Smooth muscle cell (in vitro differentiated cells): ENCODE data around the gene BTRC. TPM values are rescaled to one million over a fixed set of nuclear protein-coding genes. Genes with fewer than 3 reads are reported as not detected.

ENCODE experiments used
- DNase-seq: peaks from one replicate; lab custom pipeline; 2025; ENCODE audit not compliant: unreplicated experiment; lab: John Stamatoyannopoulos, UW
- H2AFZ ChIP-seq: fragments of 200-600 bp; sonication (generic); 2 replicates; pipeline ENCODE4 v1.6.0; 2016; ENCODE audit warnings: antibody characterized with exemption, low read depth, mild to moderate bottlenecking
- H3F3A ChIP-seq: fragments of 200-600 bp; sonication (generic); 2 replicates; pipeline ENCODE4 v1.6.0; 2017; ENCODE audit warnings: antibody characterized with exemption, low read depth
- H3K27ac ChIP-seq: fragments of 200-600 bp; sonication (generic); 2 replicates; pipeline ENCODE4 v1.5.1; 2016; ENCODE audit warnings: low read depth, mild to moderate bottlenecking
- H3K27me3 ChIP-seq: fragments of 200-600 bp; sonication (generic); 2 replicates; pipeline ENCODE4 v1.6.1; 2016; ENCODE audit warnings: low read depth, mild to moderate bottlenecking
- H3K36me3 ChIP-seq: fragments of 200-600 bp; sonication (generic); 2 replicates; pipeline ENCODE4 v1.5.1; 2016; ENCODE audit warnings: low read depth
- H3K4me1 ChIP-seq: fragments of 200-600 bp; sonication (generic); 2 replicates; pipeline ENCODE4 v1.5.1; 2016; ENCODE audit warnings: low read depth
- H3K4me2 ChIP-seq: fragments of 200-600 bp; sonication (generic); 2 replicates; pipeline ENCODE4 v1.6.0; 2016; ENCODE audit warnings: mild to moderate bottlenecking
- H3K4me3 ChIP-seq: fragments of 200-600 bp; sonication (generic); 2 replicates; pipeline ENCODE4 v1.5.1; 2016; ENCODE audit warnings: mild to moderate bottlenecking
- H3K79me2 ChIP-seq: fragments of 200-600 bp; sonication (generic); 2 replicates; pipeline ENCODE4 v1.6.0; 2016; ENCODE audit warnings: low read depth, mild to moderate bottlenecking
- H3K9ac ChIP-seq: fragments of 200-600 bp; sonication (generic); 2 replicates; pipeline ENCODE4 v1.6.0; 2016; ENCODE audit warnings: low read depth
- H3K9me3 ChIP-seq: fragments of 200-600 bp; sonication (generic); replicated peaks from 2 replicates; pipeline ENCODE4 v1.5.1; 2016; ENCODE audit warnings: low read depth
- H4K20me1 ChIP-seq: fragments of 200-600 bp; sonication (generic); 2 replicates; pipeline ENCODE4 v1.6.0; 2016; ENCODE audit warnings: low read depth
- CTCF ChIP-seq: fragments of 200-600 bp; sonication (generic); IDR thresholded peaks from 2 replicates; pipeline ENCODE4 v1.5.1; 2017; ENCODE audit warnings: borderline replicate concordance, mild to moderate bottlenecking, antibody characterized with exemption; ENCODE audit not compliant: insufficient read depth, poor library complexity, severe bottlenecking
- WGBS: methylation state at CpG from one replicate; pipeline ENCODE4 v1.1.7; 2016; ENCODE audit warnings: low lambda C conversion rate; 5-methylcytosine and 5-hydroxymethylcytosine counted together
- polyA plus RNA-seq: library from polyadenylated mRNA; unstranded; fragments of >200 nt; fragmentation: Nextera tagmentation; extraction: Ambion mirVana; gene quantifications from 2 replicates; pipeline ENCODE4 v1.2.1, GENCODE V29; 2016
- total RNA-seq: library from RNA; depleted of rRNA; stranded (reverse); fragments of >200 nt; gene quantifications from 2 replicates; pipeline ENCODE4 v1.2.3, GENCODE V29; 2014

Gene BTRC
- total and polyA plus RNA-seq, 2 experiments from 2014 or later, result 9.6 to 16.8 TPM

- TF ChIP-seq CTCF, result no peak
- no peaks in the 10 kb centered on the region for H3K79me2 ChIP-seq
- no peaks in the 10 kb centered on the region for H3K36me3 ChIP-seq
- peaks cover 7% of the 10 kb centered on the region for H3K4me1 ChIP-seq
- no peak overlapping the region for H2AFZ ChIP-seq
- no peak overlapping the region for H3K27ac ChIP-seq
- no peak overlapping the region for H3K4me2 ChIP-seq
- no peak overlapping the region for H3K4me3 ChIP-seq
- DNase-seq, result no peak
- no peaks in the 10 kb centered on the region for H3F3A ChIP-seq
- H3K27me3 ChIP-seq, result no peaks in the 10 kb centered on the region
- WGBS, result 95% methylated on average over 13 of the region's 13 CpGs
- no peaks in the 10 kb centered on the region for H4K20me1 ChIP-seq
- no peaks in the 10 kb centered on the region for H3K9me3 ChIP-seq
- H3K9ac ChIP-seq, result no peak overlapping the region
Measured at GRCh38 chr10:101578803-101579515, 225.0 kb downstream of the BTRC start.

- Histone ChIP-seq H2AFZ (no peak overlapping the region), H3K9me3 (no peaks in the 10 kb centered on the region), H3K79me2 (no peaks in the 10 kb centered on the region), H3K4me2 (no peak overlapping the region), H3F3A (no peaks in the 10 kb centered on the region), H3K4me1 (peaks cover 7% of the 10 kb centered on the region), H3K36me3 (no peaks in the 10 kb centered on the region), H3K9ac (no peak overlapping the region), H3K27ac (no peak overlapping the region), H3K27me3 (no peaks in the 10 kb centered on the region), H3K4me3 (no peak overlapping the region), H4K20me1 (no peaks in the 10 kb centered on the region)
- TF ChIP-seq CTCF, result no peak
- WGBS, result 98% methylated on average over 12 of the region's 12 CpGs
- no peak for DNase-seq
Measured at GRCh38 chr10:101579516-101579870, 225.5 kb downstream of the BTRC start.

GRCh38 chr10:101580486-101581399, 226.8 kb downstream of the BTRC start:
- no peaks in the 10 kb centered on the region for H3K79me2 ChIP-seq
- no peaks in the 10 kb centered on the region for H3K36me3 ChIP-seq
- no peaks in the 10 kb centered on the region for H3K27me3 ChIP-seq
- peaks cover 7% of the 10 kb centered on the region for H3K4me1 ChIP-seq
- H3K27ac ChIP-seq, result no peak overlapping the region
- no peak overlapping the region for H3K9ac ChIP-seq
- no peak for DNase-seq
- WGBS, result 83% methylated on average over 10 of the region's 10 CpGs
- H3F3A ChIP-seq, result no peaks in the 10 kb centered on the region
- H4K20me1 ChIP-seq, result no peaks in the 10 kb centered on the region
- no peak overlapping the region for H3K4me3 ChIP-seq
- no peak overlapping the region for H2AFZ ChIP-seq
- no peak for TF ChIP-seq CTCF
- H3K4me2 ChIP-seq, result no peak overlapping the region
- H3K9me3 ChIP-seq, result no peaks in the 10 kb centered on the region
